ENCODE measurements around the gene PIM1. TPM values are rescaled to one million over a fixed set of nuclear protein-coding genes. Genes with fewer than 3 reads are reported as not detected.

The PIM1 gene
- total RNA-seq, 1 donor from 2014 or later: 283 TPM

DNA sequence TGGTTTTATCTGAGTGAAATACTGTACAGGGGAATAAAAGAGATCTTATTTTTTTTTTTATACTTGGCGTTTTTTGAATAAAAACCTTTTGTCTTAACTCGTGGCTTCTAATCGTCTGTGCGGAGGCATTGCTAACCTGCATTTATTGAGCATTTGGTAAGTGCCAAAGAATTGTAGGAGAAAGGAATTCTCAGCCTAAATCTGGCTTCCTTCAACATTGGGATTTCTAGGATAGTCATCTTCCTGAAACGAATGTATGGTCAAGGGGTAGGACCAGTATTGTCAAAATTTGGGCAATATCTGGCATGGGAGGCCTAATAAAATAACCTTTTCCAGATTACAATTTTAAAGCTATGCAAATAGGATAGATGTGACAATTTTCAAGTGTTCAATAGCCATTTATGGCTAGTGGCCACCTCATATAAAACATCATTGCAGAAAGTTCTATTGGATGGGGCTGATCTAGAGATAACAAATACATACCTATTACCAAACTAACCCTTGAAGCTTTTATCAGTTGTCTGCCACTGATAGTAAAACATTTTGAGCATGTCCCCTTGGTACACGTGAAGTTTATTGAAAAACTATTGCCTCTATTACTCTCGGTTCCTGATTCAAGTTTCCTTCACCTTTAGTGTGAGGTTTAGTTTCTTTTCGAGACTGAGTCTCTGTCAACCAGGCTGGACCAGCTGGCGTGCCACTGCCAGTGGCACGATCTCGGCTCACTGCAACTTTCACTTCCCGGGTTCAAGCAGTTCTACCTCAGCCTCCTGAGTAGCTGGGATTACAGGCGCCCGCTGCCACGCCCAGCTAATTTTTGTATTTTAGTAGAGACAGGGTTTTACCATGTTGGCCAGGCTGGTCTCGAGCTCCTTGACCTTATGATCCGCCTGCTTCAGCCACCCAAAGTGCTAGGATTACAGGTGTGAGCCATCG lies 5.6 kb downstream of the PIM1 start:
- Mint-ChIP-seq H3K27ac (peak overlapping the region; percentile 90), H3K27me3 (no peaks in the 10 kb centered on the region), H3K4me1 (peaks cover 66% of the 10 kb centered on the region), H3K4me3 (peak overlapping the region; percentile 92), H3K36me3 (ENCODE audit: low read depth) (peaks cover 61% of the 10 kb centered on the region), H3K9me3 (no peaks in the 10 kb centered on the region)
- POLR2A ChIA-PET: interaction anchor here (0.5 to 13.8 kb wide), 31 partner anchors 9 to 629 kb away, joined by 3 to 956 read pairs (median 5); partner anchors contain the start of genes MTCH1 and PPIL1
- TF ChIP-seq CTCF (IDR thresholded peaks at IDR 0.05): no peak
- peak; percentile 68 for ATAC-seq (ENCODE audit: low read depth)
- intact Hi-C loops (cut with micrococcal nuclease): loop anchor here (1.0 kb wide), 1 partner anchor 33 kb away; no protein-coding TSS in a partner anchor
- CTCF ChIA-PET: interaction anchor here (0.9 to 10.9 kb wide), 10 partner anchors 19 to 410 kb away, joined by 3 to 289 read pairs (median 4); no protein-coding TSS in a partner anchor
- peak; percentile 38 for DNase-seq

GRCh38 chr6:37176268-37177076 lies 6.5 kb downstream of the PIM1 start:
- TF ChIP-seq CTCF (IDR thresholded peaks at IDR 0.05): no peak
- CTCF ChIA-PET: interaction anchor here (0.5 to 10.9 kb wide), 11 partner anchors 18 to 746 kb away, joined by 3 to 289 read pairs (median 4); no protein-coding TSS in a partner anchor
- Mint-ChIP-seq H3K27me3 (no peaks in the 10 kb centered on the region), H3K9me3 (no peaks in the 10 kb centered on the region), H3K4me1 (peaks cover 66% of the 10 kb centered on the region), H3K4me3 (peak overlapping the region; percentile 92), H3K27ac (peak overlapping the region; percentile 90), H3K36me3 (ENCODE audit: low read depth) (peaks cover 56% of the 10 kb centered on the region)
- intact Hi-C loops (cut with micrococcal nuclease): loop anchor here (1.0 kb wide), 1 partner anchor 32 kb away; no protein-coding TSS in a partner anchor
- POLR2A ChIA-PET: interaction anchor here (0.6 to 13.8 kb wide), 32 partner anchors 8 to 416 kb away, joined by 3 to 956 read pairs (median 5); partner anchors contain the start of gene MTCH1
- DNase-seq (no peak), ATAC-seq (ENCODE audit: low read depth) (peak; percentile 8)

GRCh38 chr6:37177077-37177934 lies 7.4 kb downstream of the PIM1 start:
- no peaks in the 10 kb centered on the region for H3K27me3 Mint-ChIP-seq
- intact Hi-C loops (cut with micrococcal nuclease): no loop called here

More at GRCh38 chr6:37177077-37177934, 7.4 kb downstream of the PIM1 start:
- Mint-ChIP-seq H3K4me1 (peaks cover 62% of the 10 kb centered on the region), H3K36me3 (ENCODE audit: low read depth) (peaks cover 47% of the 10 kb centered on the region), H3K9me3 (no peaks in the 10 kb centered on the region), H3K27ac (peak overlapping the region; percentile 90), H3K4me3 (peak overlapping the region; percentile 65)
- ChIA-PET POLR2A (interaction anchor here (0.6 to 13.8 kb wide), 23 partner anchors 10 to 562 kb away, joined by 3 to 956 read pairs (median 5); partner anchors contain the start of gene MTCH1), CTCF (interaction anchor here (0.9 to 10.9 kb wide), 9 partner anchors 17 to 191 kb away, joined by 4 to 289 read pairs (median 4); partner anchors contain the start of gene MTCH1)
- ATAC-seq (ENCODE audit: low read depth) (peak; percentile 37), DNase-seq (no peak)
- TF ChIP-seq CTCF (IDR thresholded peaks at IDR 0.05): no peak

Measured in activated B cell treated with CpG ODN at 0.5 μM for 24 hours (primary cell).